Neural progenitor cell (in vitro differentiated cells): ENCODE measurements around the gene BCAS3.

Experiments
- CTCF ChIP-seq: fragments of 200-600 bp; sonication (generic); IDR thresholded peaks from 2 replicates; pipeline ENCODE4 v1.5.1; 2017; ENCODE audit warnings: antibody characterized with exemption, mild to moderate bottlenecking
- EZH2 ChIP-seq: fragments of 200-600 bp; sonication (generic); IDR thresholded peaks from 2 replicates; pipeline ENCODE4 v1.6.1; 2017; ENCODE audit warnings: antibody characterized with exemption, mild to moderate bottlenecking, moderate library complexity

GRCh38 chr17:61002316-61002736 is 324.7 kb downstream of the BCAS3 start:
- TF ChIP-seq CTCF (peak; percentile 71), EZH2 (no peak)
